Astrocyte (in vitro differentiated cells and primary cell): ENCODE measurements around the gene SCRN2. TPM values are rescaled to one million over a fixed set of nuclear protein-coding genes. Genes with fewer than 3 reads are reported as not detected.

ENCODE experiments used
- DNase-seq: peaks from one replicate; pipeline ENCODE4 v3.0.0-alpha.2; 2010; ENCODE audit warnings: low read depth
- FAIRE-seq: peaks from 2 replicates; lab custom pipeline; 2011; peaks lifted over from hg19 to GRCh38; lab: Jason Lieb, UNC
- H2AFZ ChIP-seq: 2 replicates; pipeline ENCODE4 v1.6.0; 2012; ENCODE audit warnings: low read depth, low read length, inconsistent platforms
- H3K27ac ChIP-seq: 2 replicates; pipeline ENCODE4 v1.5.1; 2011; ENCODE audit warnings: low read depth, low read length, inconsistent platforms
- H3K27me3 ChIP-seq: 2 replicates; pipeline ENCODE4 v1.6.0; 2011; ENCODE audit warnings: low read length, inconsistent platforms; ENCODE audit not compliant: insufficient read depth
- H3K36me3 ChIP-seq: 2 replicates; pipeline ENCODE4 v1.5.1; 2011; ENCODE audit warnings: low read length, inconsistent platforms; ENCODE audit not compliant: insufficient read depth
- H3K4me1 ChIP-seq: 2 replicates; pipeline ENCODE4 v1.5.1; 2011; ENCODE audit warnings: low read length, inconsistent platforms; ENCODE audit not compliant: insufficient read depth
- H3K4me2 ChIP-seq: 2 replicates; pipeline ENCODE4 v1.6.0; 2012; ENCODE audit warnings: low read length, inconsistent platforms
- H3K4me3 ChIP-seq: 2 replicates; pipeline ENCODE4 v1.5.1; 2011; ENCODE audit warnings: low read depth, mild to moderate bottlenecking, low read length, inconsistent platforms; ENCODE audit not compliant: insufficient read depth
- H3K79me2 ChIP-seq: 2 replicates; pipeline ENCODE4 v1.6.0; 2012; ENCODE audit warnings: mild to moderate bottlenecking, low read length, inconsistent platforms; ENCODE audit not compliant: insufficient read depth
- H3K9ac ChIP-seq: 2 replicates; pipeline ENCODE4 v1.6.0; 2012; ENCODE audit warnings: mild to moderate bottlenecking, low read length, inconsistent platforms
- H3K9me3 ChIP-seq: 2 replicates; pipeline ENCODE4 v1.5.1; 2012; ENCODE audit warnings: low read depth, mild to moderate bottlenecking, low read length, inconsistent platforms; ENCODE audit not compliant: insufficient read depth
- H4K20me1 ChIP-seq: 2 replicates; pipeline ENCODE4 v1.6.0; 2012; ENCODE audit warnings: low read length, inconsistent platforms; ENCODE audit not compliant: insufficient read depth
- H3K27ac Mint-ChIP-seq: one replicate; pipeline ENCODE4 v1.8.0; 2021; ENCODE audit warnings: mild to moderate bottlenecking, mixed read lengths; ENCODE audit not compliant: unreplicated experiment
- H3K27me3 Mint-ChIP-seq: one replicate; pipeline ENCODE4 v1.8.0; 2021; ENCODE audit warnings: low read depth, mixed read lengths; ENCODE audit not compliant: unreplicated experiment
- H3K36me3 Mint-ChIP-seq: one replicate; pipeline ENCODE4 v1.8.0; 2021; ENCODE audit warnings: low read depth, mixed read lengths; ENCODE audit not compliant: unreplicated experiment
- H3K4me1 Mint-ChIP-seq: one replicate; pipeline ENCODE4 v1.8.0; 2021; ENCODE audit warnings: low read depth, mixed read lengths; ENCODE audit not compliant: unreplicated experiment
- H3K4me3 Mint-ChIP-seq: one replicate; pipeline ENCODE4 v1.8.0; 2021; ENCODE audit warnings: mild to moderate bottlenecking, moderate library complexity, mixed read lengths; ENCODE audit not compliant: unreplicated experiment
- H3K9me3 Mint-ChIP-seq: one replicate; pipeline ENCODE4 v1.8.0; 2021; ENCODE audit warnings: mild to moderate bottlenecking, mixed read lengths; ENCODE audit not compliant: unreplicated experiment
- EZH2 ChIP-seq: IDR thresholded peaks from 2 replicates; pipeline ENCODE4 v1.6.1; 2012; ENCODE audit warnings: mild to moderate bottlenecking, low read length, inconsistent platforms; ENCODE audit not compliant: insufficient read depth
- total RNA-seq: library from RNA; stranded (reverse); gene quantifications from 2 replicates; pipeline ENCODE4 v1.2.1, GENCODE V29; 2021
- TF ChIP-seq, protein P1 (sequence below): IDR thresholded peaks from 2 replicates; pipeline ENCODE4 v1.5.1; 2011; ENCODE audit warnings: low read depth, mild to moderate bottlenecking, inconsistent platforms, low read length, moderate library complexity; ENCODE audit not compliant: insufficient read depth

SCRN2 gene
- total RNA-seq, 1 donor from 2014 or later = 17.5 TPM

DNA sequence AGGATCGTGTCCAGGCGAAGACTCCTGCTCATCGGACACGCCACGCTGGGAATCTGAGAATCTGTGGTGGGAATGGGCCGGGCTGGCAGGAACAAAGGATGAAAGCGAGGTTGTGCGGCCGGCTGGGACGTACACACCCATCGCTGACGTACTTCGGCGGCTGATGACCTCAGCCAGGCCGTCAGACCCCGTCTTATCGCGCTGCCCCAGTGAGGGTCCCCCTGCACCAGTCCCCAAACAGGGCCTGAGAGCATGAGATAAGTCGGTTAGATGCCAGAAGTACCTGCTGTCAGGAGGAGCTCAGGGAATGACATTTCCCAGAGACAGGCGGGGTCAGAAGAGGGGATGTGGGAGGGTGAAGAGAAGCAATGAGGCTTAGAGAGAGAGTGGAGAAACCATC lies 25.9 kb upstream of the SCRN2 start:
- Histone ChIP-seq H3K9me3 (no peaks in the 10 kb centered on the region), H3K27me3 (peaks cover 33% of the 10 kb centered on the region), H3K79me2 (no peaks in the 10 kb centered on the region), H2AFZ (no peak overlapping the region), H4K20me1 (no peaks in the 10 kb centered on the region), H3K4me3 (no peak overlapping the region), H3K36me3 (no peaks in the 10 kb centered on the region), H3K27ac (no peak overlapping the region), H3K4me1 (peaks cover 7% of the 10 kb centered on the region), H3K9ac (no peak overlapping the region), H3K4me2 (no peak overlapping the region)
- H3K4me3 Mint-ChIP-seq = no peak overlapping the region
- peaks cover 11% of the 10 kb centered on the region for H3K9me3 Mint-ChIP-seq
- peaks cover 42% of the 10 kb centered on the region for H3K27me3 Mint-ChIP-seq
- DNase-seq (no peak), FAIRE-seq (no peak)
- peaks cover 16% of the 10 kb centered on the region for H3K4me1 Mint-ChIP-seq
- peaks cover 7% of the 10 kb centered on the region for H3K36me3 Mint-ChIP-seq
- TF ChIP-seq, protein P1, sequence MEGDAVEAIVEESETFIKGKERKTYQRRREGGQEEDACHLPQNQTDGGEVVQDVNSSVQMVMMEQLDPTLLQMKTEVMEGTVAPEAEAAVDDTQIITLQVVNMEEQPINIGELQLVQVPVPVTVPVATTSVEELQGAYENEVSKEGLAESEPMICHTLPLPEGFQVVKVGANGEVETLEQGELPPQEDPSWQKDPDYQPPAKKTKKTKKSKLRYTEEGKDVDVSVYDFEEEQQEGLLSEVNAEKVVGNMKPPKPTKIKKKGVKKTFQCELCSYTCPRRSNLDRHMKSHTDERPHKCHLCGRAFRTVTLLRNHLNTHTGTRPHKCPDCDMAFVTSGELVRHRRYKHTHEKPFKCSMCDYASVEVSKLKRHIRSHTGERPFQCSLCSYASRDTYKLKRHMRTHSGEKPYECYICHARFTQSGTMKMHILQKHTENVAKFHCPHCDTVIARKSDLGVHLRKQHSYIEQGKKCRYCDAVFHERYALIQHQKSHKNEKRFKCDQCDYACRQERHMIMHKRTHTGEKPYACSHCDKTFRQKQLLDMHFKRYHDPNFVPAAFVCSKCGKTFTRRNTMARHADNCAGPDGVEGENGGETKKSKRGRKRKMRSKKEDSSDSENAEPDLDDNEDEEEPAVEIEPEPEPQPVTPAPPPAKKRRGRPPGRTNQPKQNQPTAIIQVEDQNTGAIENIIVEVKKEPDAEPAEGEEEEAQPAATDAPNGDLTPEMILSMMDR = no peak
- no peak for TF ChIP-seq EZH2
- H3K27ac Mint-ChIP-seq = no peak overlapping the region

- Mint-ChIP-seq H3K9me3 (peaks cover 11% of the 10 kb centered on the region), H3K4me3 (no peak overlapping the region), H3K36me3 (peaks cover 6% of the 10 kb centered on the region), H3K27ac (no peak overlapping the region), H3K4me1 (peaks cover 9% of the 10 kb centered on the region), H3K27me3 (peaks cover 30% of the 10 kb centered on the region)
- H3K9ac ChIP-seq = no peak overlapping the region
- no peaks in the 10 kb centered on the region for H3K36me3 ChIP-seq
- H3K79me2 ChIP-seq = no peaks in the 10 kb centered on the region
- TF ChIP-seq, protein P1 = no peak
- no peak for TF ChIP-seq EZH2
- no peaks in the 10 kb centered on the region for H3K9me3 ChIP-seq
- peaks cover 13% of the 10 kb centered on the region for H3K27me3 ChIP-seq
- DNase-seq = no peak
- FAIRE-seq = no peak
- H3K4me3 ChIP-seq = no peak overlapping the region
- H3K4me1 ChIP-seq = peaks cover 7% of the 10 kb centered on the region
- no peak overlapping the region for H3K27ac ChIP-seq
- H3K4me2 ChIP-seq = no peak overlapping the region
- H2AFZ ChIP-seq = peak overlapping the region; percentile 10
- no peaks in the 10 kb centered on the region for H4K20me1 ChIP-seq
These were observed 23.7 kb upstream of the SCRN2 start for GRCh38 chr17:47864791-47865216.

GRCh38 chr17:47862621-47863440 lies 21.8 kb upstream of the SCRN2 start:
- Histone ChIP-seq H3K27me3 (peaks cover 5% of the 10 kb centered on the region), H3K9ac (no peak overlapping the region), H3K4me3 (no peak overlapping the region), H3K79me2 (no peaks in the 10 kb centered on the region), H3K4me2 (peak overlapping the region; percentile 55), H2AFZ (peak overlapping the region; percentile 72), H3K9me3 (no peaks in the 10 kb centered on the region), H3K27ac (peak overlapping the region; percentile 63), H3K36me3 (no peaks in the 10 kb centered on the region), H3K4me1 (peaks cover 7% of the 10 kb centered on the region), H4K20me1 (no peaks in the 10 kb centered on the region)
- DNase-seq (peak; percentile 82), FAIRE-seq (peak; percentile 98)
- peaks cover 9% of the 10 kb centered on the region for H3K9me3 Mint-ChIP-seq
- H3K4me3 Mint-ChIP-seq = no peak overlapping the region
- H3K4me1 Mint-ChIP-seq = peaks cover 9% of the 10 kb centered on the region
- TF ChIP-seq, protein P1 = no peak
- peak overlapping the region; percentile 88 for H3K27ac Mint-ChIP-seq
- H3K36me3 Mint-ChIP-seq = peaks cover 6% of the 10 kb centered on the region
- peaks cover 32% of the 10 kb centered on the region for H3K27me3 Mint-ChIP-seq
